RWPE1 (cell line): ENCODE results near the gene RAB24.

Experiments
- CTCF ChIA-PET: fragments of 350-600 bp; sonication (Branson Sonifier 250); formaldehyde crosslinking; extraction: SDS; loops from one replicate; lab custom pipeline; 2021; lab: Yijun Ruan, JAX
- POLR2A ChIA-PET: fragments of 400-600 bp; formaldehyde crosslinking; extraction: SDS; loops from one replicate; lab custom pipeline; 2020; ENCODE audit warnings: antibody characterized with exemption; ENCODE audit not compliant: low non-redundant PET; lab: Yijun Ruan, JAX
- DNase-seq: peaks from one replicate; pipeline ENCODE4 v3.0.0; 2012; ENCODE audit warnings: low spot score
- H3K27ac ChIP-seq: fragments of 450-650 bp; 2 replicates; pipeline ENCODE4 v1.5.1; 2017
- TF ChIP-seq, protein P1 (sequence below): fragments of 450-650 bp; conservative IDR thresholded peaks from 2 replicates; pipeline ENCODE4 v1.5.1; 2017; ENCODE audit warnings: low read depth, mild to moderate bottlenecking

RAB24 gene

DNA sequence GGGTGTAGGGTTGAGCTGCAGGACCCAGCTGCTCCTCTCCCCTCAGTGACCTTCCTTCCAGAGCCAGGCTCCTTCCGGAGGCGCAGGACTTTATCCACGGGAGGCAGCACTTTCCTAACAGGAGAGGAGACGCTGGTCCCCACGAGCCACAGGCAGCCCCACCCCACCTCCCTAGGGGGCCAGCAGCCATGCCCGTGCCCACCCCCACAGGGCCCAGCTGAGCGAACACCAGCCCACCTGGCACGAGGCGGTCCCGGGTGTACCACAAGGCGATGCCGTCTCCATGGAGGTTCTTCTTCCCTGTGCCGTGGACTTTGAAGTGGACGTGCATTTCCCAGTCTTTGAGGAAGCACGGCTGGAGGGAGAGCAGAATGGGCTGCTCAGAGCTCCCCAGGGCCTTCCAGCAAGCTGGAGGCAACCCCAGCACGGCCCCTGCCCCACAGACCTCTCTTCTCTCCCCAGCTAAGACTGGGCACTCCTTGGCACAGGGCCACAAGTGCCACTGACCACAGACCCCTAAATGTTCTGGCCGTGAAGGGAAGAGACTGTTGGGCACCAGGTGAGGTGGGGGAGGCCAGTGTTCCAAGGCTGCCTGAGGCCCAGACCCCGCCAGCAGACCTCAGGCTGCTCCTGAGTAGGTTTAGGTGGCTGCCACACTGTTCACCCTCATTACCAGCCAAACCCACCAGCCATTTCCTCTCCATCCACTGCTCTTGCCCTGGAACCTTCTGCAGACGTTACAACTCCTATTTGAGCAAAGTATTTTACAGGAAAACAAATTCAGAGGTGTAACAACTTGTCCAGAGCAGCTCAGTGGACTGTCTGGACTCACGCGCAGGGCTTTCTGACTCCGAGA lies 35.0 kb upstream of the RAB24 start:
- DNase-seq, result no peak
- peak overlapping the region; percentile 14; the same call in 1 of the 2 replicates for H3K27ac ChIP-seq
- ChIA-PET CTCF (interaction anchor here (1.5 to 1.7 kb wide), 3 partner anchors 20 to 65 kb away, joined by 5 to 10 read pairs (median 6); no protein-coding TSS in a partner anchor), POLR2A (no interaction called here)
- TF ChIP-seq, protein P1, sequence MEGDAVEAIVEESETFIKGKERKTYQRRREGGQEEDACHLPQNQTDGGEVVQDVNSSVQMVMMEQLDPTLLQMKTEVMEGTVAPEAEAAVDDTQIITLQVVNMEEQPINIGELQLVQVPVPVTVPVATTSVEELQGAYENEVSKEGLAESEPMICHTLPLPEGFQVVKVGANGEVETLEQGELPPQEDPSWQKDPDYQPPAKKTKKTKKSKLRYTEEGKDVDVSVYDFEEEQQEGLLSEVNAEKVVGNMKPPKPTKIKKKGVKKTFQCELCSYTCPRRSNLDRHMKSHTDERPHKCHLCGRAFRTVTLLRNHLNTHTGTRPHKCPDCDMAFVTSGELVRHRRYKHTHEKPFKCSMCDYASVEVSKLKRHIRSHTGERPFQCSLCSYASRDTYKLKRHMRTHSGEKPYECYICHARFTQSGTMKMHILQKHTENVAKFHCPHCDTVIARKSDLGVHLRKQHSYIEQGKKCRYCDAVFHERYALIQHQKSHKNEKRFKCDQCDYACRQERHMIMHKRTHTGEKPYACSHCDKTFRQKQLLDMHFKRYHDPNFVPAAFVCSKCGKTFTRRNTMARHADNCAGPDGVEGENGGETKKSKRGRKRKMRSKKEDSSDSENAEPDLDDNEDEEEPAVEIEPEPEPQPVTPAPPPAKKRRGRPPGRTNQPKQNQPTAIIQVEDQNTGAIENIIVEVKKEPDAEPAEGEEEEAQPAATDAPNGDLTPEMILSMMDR, result no peak

DNA sequence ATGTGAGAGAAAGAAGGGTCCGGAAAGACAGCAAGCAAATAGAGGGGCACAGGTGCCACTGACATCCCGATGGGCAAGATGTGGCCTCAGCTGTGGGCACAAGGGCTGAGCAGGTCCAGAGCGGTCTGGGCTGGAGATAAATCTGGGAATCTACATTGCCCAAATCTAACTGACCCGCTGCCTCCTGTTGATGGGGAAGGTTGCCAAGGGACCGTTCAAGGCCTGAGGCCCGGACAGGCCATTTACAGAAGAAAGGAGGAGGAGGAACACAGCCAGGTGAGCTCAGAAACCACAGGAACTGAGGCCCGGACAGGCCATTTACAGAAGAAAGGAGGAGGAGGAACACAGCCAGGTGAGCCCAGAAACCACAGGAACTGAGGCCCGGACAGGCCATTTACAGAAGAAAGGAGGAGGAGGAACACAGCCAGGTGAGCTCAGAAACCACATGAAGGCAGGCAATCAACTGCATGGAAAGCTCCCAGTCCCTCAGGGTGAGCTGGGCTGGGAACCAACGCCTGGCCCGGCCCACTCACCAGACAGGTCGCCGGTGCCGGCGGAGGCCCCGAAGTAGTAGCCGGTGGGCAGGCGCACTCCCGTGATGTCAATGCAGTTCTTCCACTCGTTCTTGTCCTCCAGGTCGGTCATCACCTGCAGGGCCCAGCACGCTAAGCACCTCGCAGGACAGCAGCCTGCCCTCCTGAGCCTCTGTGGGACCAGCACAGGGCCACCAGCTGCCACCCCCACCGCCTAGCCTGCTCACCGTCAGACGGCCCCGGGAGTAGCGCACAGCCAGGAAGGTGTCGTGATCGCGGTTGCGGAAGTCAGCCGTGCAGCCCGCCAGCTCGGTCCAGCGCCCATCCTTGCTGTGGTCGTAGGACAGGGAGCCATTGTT lies 33.3 kb upstream of the RAB24 start:
- ChIA-PET POLR2A (no interaction called here), CTCF (interaction anchor here (0.6 to 1.7 kb wide), 5 partner anchors 24 to 221 kb away, joined by 3 to 7 read pairs (median 4); no protein-coding TSS in a partner anchor)
- TF ChIP-seq, protein P1, result no peak
- H3K27ac ChIP-seq, result no peak overlapping the region
- DNase-seq, result no peak

DNA sequence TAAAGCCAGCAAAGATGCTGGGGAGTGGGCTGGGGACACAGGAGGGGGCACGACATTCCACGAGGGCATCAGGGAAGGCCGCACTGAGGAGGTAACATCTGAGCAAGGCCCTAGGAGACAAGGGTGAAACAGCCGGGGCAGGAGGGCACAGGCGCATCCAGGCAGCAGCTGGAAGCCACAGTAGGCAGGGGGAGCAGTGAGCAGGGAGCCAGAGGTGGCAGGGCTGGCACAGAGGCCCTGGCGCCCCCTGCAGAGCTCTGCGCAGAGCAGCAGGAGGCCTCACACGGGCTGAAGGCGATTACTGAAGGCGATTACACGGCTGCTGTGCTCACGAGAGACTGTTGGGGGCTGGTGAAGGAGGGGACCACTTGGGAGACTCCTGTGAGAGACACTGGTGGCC lies 32.6 kb upstream of the RAB24 start:
- POLR2A ChIA-PET, result no interaction called here

DNA sequence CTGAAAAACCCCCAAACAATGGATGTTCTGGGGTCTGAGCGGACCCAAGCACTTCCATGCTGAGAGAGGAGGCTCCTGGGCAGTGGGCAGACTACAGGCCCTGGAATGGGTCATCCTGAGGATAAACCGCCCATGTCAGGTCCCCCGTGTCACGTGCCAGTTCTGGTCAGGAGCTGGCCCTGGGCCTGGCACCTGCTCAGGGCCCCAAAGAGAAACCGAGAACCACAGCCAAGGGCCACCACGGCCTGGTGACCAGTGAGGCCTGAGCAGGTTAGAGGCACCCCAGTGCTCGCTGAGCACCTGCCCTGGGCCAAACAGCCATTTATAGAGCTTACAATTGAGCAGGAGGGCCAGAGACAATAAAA lies 32.2 kb upstream of the RAB24 start:
- no peak for DNase-seq
- ChIA-PET POLR2A (no interaction called here), CTCF (interaction anchor here (0.6 to 1.7 kb wide), 6 partner anchors 9 to 67 kb away, joined by 3 to 7 read pairs (median 3); no protein-coding TSS in a partner anchor)
- peak overlapping the region; percentile 9; the same call in 1 of the 2 replicates for H3K27ac ChIP-seq
- TF ChIP-seq, protein P1, result no peak

More for the DNA sequence above, 32.6 kb upstream of the RAB24 start:
- CTCF ChIA-PET, result interaction anchor here (0.6 to 1.7 kb wide), 5 partner anchors 25 to 163 kb away, joined by 3 to 7 read pairs (median 3); no protein-coding TSS in a partner anchor
- TF ChIP-seq, protein P1, result no peak
- H3K27ac ChIP-seq, result no peak overlapping the region
- DNase-seq, result no peak

DNA sequence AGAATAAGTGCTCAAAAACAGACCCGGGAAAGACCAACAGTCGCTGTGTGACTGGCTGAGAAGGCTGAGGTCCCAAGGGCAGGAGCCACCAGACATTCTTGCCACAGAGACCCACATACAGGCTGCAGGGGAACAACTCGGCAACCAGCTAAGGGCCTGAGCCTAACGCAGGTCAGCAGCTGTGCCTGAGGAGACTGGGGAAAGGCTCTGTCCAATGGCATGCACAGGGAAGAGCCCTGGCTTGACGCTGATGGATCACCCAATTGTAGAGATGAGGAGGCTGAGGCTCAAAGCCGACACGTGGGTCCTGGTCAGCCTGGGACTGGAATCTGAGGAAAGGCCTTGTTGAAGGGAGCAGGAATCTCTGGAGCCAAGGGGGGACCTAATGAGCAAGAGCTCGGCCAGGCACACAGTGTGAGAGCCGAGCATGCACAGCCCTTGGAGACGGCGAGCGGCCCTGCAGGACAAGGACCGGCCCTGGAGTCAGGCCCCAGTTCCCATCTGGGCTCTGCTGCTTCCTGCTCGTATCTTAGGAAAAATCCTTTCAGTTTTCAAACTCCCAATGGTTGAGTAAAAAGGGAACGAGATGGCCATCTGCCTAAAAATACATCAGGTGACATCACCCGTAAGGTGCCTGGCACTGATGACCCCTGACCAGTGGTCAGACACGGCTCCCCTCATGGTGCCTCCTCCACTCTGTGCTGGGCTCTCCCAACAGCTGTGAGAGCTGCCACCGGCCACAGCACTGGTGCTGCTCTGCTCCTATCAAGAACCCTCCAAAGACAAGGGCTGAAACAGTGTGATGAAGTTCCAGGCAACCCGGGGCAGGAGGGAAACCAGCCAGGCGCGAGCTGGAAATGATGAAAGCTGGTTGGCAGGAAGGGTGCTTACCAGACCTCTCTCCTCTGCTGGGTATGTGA lies 31.5 kb upstream of the RAB24 start:
- TF ChIP-seq, protein P1, result no peak
- no peak for DNase-seq
- peak overlapping the region; percentile 9; the same call in 1 of the 2 replicates for H3K27ac ChIP-seq
- ChIA-PET POLR2A (no interaction called here), CTCF (interaction anchor here (0.5 to 1.7 kb wide), 5 partner anchors 9 to 68 kb away, joined by 3 to 7 read pairs (median 3); no protein-coding TSS in a partner anchor)
